ENCODE data around the gene OR2F2. TPM values are rescaled to one million over a fixed set of nuclear protein-coding genes. Genes with fewer than 3 reads are reported as not detected.

The OR2F2 gene
- total RNA-seq, 1 donor from 2014 or later, result not detected

GRCh38 chr7:143906895-143907294, 28.1 kb upstream of the OR2F2 start:
- H3K4me3 Mint-ChIP-seq, result no peak overlapping the region
- no peaks in the 10 kb centered on the region for H3K36me3 Mint-ChIP-seq
- no peak for DNase-seq (ENCODE audit: extremely low spot score, unreplicated experiment)
- no peak overlapping the region for H3K27ac Mint-ChIP-seq
- no peaks in the 10 kb centered on the region for H3K9me3 Mint-ChIP-seq
- peaks cover 9% of the 10 kb centered on the region for H3K4me1 Mint-ChIP-seq (ENCODE audit: unreplicated experiment)
- TF ChIP-seq CTCF (conservative IDR thresholded peaks at IDR 0.05), result no peak
- H3K27me3 Mint-ChIP-seq, result no peaks in the 10 kb centered on the region

- Mint-ChIP-seq H3K27me3 (no peaks in the 10 kb centered on the region), H3K9me3 (no peaks in the 10 kb centered on the region), H3K27ac (no peak overlapping the region), H3K4me3 (no peak overlapping the region), H3K4me1 (ENCODE audit: unreplicated experiment) (peaks cover 5% of the 10 kb centered on the region), H3K36me3 (no peaks in the 10 kb centered on the region)
- DNase-seq (ENCODE audit: extremely low spot score, unreplicated experiment), result no peak
- TF ChIP-seq CTCF (conservative IDR thresholded peaks at IDR 0.05), result no peak
These were observed 26.9 kb upstream of the OR2F2 start for GRCh38 chr7:143908120-143908519.

GRCh38 chr7:143909863-143910262, 25.2 kb upstream of the OR2F2 start:
- Mint-ChIP-seq H3K27me3 (no peaks in the 10 kb centered on the region), H3K4me1 (ENCODE audit: unreplicated experiment) (peaks cover 5% of the 10 kb centered on the region), H3K27ac (no peak overlapping the region), H3K4me3 (no peak overlapping the region), H3K9me3 (no peaks in the 10 kb centered on the region), H3K36me3 (no peaks in the 10 kb centered on the region)
- TF ChIP-seq CTCF (conservative IDR thresholded peaks at IDR 0.05), result no peak
- DNase-seq (ENCODE audit: extremely low spot score, unreplicated experiment), result no peak

GRCh38 chr7:143910473-143911248, 24.4 kb upstream of the OR2F2 start:
- Mint-ChIP-seq H3K27me3 (no peaks in the 10 kb centered on the region), H3K36me3 (no peaks in the 10 kb centered on the region), H3K9me3 (no peaks in the 10 kb centered on the region), H3K27ac (no peak overlapping the region), H3K4me1 (ENCODE audit: unreplicated experiment) (no peaks in the 10 kb centered on the region), H3K4me3 (no peak overlapping the region)
- DNase-seq (ENCODE audit: extremely low spot score, unreplicated experiment), result no peak
- TF ChIP-seq CTCF (conservative IDR thresholded peaks at IDR 0.05), result no peak

GRCh38 chr7:143913945-143914615, 21.0 kb upstream of the OR2F2 start:
- no peak for TF ChIP-seq CTCF (conservative IDR thresholded peaks at IDR 0.05)
- H3K4me1 Mint-ChIP-seq (ENCODE audit: unreplicated experiment), result no peaks in the 10 kb centered on the region

More at GRCh38 chr7:143913945-143914615, 21.0 kb upstream of the OR2F2 start:
- no peak for DNase-seq (ENCODE audit: extremely low spot score, unreplicated experiment)
- Mint-ChIP-seq H3K27me3 (no peaks in the 10 kb centered on the region), H3K27ac (no peak overlapping the region), H3K9me3 (no peaks in the 10 kb centered on the region), H3K4me3 (no peak overlapping the region), H3K36me3 (no peaks in the 10 kb centered on the region)
